ENCODE measurements around the gene METTL3.

- TF ChIP-seq CTCF (IDR thresholded peaks at IDR 0.05) (no peak), POLR2A (IDR thresholded peaks at IDR 0.05) (no peak)
Measured at GRCh38 chr14:21455592-21455911, 55.6 kb downstream of the METTL3 start.

All from thyroid gland (tissue), 4 donors.